Measurements from ENCODE around the gene TTLL11.
A peak's percentile ranks its signal among the peaks of the same experiment; 100 is the strongest.

Gene TTLL11

DNA sequence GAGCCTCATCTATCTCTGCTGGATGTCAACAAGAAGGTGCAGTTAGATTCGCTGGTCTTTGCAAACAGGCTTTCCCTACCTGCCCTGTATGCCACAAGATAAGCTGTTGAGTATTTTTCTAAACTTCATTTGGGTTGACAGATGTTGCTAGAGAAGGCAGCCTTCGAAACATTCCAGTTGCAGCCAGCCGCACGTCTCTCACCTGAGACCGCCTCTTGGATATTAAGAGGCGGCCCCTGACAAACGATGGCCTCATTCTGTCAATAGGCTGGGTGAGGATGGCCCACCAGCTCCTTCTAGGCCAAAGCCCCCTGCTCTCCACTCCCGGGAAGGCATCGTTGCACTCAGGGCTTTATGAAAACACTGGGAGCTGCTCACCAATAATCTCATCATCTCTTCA, 260.0 kb downstream of the TTLL11 start:
- no peak for DNase-seq (ENCODE audit: low spot score)

DNA sequence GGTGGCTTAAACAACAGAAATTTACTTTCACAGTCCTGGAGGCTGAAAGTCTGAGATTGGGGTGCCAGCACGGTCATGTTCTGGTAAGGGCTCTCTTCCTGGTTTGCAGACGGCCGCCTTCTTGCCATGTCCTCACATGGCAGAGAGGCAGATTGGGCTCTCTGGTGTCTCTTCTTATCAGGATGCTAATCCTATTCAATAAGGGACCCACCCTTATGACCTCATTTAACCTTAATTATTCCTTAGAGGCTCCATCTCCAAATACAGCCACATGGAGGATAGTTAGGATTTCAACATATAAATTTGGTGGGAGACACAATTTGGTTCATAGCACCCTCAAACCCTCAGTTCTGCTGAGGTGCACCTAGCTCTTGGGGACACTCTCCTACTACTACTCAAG, 261.2 kb downstream of the TTLL11 start:
- DNase-seq (ENCODE audit: low spot score) = no peak

DNA sequence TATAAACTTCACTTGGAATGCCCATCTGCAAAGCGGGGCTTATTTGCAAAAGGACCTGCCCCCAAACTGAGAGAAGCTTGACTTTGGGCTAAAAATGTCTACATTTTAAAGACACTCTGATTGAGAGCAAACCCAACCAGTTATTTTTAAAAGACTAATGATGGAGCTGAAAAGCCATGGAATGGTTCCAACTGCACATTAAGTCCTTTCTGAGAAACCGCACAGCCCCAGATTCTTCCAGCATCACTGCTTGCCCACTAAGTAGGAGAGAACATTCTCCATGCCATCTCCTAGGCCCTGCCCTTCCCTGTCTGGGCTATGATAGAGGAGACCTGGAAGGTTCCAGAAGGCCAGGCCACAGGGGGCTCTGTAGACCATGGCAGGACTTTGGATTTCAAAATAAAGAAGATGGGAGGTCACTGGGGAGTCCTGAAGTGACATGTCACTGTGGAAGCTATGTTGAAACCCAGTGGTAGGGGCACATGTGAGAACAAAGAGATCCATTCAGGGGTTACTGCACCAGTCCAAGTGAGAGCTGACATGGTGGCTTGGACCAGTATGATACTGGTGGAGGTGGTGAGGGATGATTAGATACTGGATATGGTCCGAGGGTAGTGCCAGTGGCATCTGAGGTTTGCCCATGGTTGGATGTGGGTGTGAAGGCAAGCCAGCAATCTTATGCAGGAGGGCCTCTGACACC, 262.5 kb downstream of the TTLL11 start:
- no peak for DNase-seq (ENCODE audit: low spot score)

DNA sequence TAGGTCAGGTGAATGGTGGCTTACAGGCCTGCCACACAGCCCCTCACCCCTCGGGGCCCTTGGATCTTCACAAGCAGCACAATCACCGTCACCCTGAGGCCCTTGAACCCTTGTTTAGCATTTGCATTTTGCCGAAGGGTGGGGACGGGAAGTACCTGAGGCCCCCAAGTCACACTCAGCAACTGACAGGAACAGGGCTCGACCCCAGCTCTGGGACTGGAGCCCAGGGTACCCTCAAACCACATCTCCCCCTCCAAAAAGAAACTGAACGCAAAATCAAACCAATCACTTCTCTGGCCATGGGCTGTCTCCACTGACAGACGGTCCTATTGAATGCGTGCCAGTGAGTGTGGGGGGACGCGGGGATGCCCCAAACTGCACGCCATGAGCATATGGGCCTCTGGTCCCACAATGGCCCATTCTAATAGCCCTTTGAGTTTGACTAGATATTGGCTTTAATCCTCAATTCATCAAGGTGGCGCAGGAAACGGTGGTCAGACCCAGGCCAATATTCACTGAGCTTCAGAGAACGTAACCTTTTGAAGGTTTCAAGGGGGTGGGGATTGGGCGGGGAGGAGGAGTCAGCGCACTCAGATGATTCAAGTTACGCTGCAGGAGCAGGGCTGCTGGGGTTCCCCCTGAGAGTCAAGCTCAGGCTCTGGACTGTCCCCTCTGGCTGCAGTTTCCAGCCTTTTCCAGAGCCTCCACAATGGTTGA, 265.7 kb downstream of the TTLL11 start:
- no peak for DNase-seq (ENCODE audit: low spot score)

DNA sequence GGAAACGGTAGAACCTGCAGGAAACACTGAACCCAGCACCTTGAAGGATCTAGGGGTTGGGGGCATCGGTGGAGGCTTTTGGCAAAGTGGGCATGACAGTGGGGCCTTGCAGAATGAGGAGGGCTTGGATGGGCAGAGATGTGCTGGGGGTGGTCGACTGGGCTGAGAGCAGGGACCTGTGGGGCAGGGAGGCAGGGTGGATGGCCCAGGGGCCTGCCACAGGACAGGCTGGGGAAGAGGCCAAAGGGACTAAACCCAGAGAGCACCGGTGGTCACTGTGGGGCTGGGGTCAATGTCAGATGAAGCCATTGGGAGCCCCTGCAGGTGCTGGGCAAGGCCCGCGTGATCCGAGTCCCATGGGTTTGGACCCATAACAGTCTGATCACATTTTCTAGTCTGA, 266.4 kb downstream of the TTLL11 start:
- DNase-seq (ENCODE audit: low spot score) = no peak

DNA sequence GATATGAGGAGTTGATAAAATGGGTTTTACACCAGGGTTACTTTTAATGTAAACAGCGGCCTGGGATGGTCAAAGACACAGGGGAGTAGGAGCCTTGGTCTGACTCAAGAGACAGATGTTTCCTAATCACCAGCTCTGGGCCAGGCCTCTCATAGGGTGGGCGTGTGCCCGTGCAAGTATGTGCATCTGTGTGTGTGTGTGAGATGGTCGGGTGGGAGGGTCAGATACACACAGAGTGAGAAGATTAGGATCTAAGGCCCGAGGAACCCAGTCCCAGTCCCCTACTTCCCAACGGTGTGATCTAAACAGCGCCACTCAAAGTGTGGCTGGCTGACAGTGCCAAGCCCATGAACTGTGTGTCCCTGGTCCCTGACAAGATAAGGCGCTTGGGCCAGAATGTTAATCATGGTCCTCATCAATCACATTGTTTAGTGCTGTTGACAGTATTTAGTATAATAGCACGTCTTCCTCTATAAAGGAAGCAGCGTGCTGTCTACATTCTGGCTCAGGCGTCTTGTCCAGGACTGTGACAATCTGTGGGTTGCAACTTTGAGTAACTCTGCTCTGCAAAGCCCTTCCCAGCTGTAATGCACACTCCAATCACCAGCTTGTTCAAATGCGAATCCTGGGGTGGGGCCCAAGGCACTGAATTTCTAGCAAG, 267.9 kb downstream of the TTLL11 start:
- DNase-seq (ENCODE audit: low spot score) = no peak

- no peak for DNase-seq (ENCODE audit: low spot score)
Observed at GRCh38 chr9:121824651-121825030, 268.5 kb downstream of the TTLL11 start.

DNA sequence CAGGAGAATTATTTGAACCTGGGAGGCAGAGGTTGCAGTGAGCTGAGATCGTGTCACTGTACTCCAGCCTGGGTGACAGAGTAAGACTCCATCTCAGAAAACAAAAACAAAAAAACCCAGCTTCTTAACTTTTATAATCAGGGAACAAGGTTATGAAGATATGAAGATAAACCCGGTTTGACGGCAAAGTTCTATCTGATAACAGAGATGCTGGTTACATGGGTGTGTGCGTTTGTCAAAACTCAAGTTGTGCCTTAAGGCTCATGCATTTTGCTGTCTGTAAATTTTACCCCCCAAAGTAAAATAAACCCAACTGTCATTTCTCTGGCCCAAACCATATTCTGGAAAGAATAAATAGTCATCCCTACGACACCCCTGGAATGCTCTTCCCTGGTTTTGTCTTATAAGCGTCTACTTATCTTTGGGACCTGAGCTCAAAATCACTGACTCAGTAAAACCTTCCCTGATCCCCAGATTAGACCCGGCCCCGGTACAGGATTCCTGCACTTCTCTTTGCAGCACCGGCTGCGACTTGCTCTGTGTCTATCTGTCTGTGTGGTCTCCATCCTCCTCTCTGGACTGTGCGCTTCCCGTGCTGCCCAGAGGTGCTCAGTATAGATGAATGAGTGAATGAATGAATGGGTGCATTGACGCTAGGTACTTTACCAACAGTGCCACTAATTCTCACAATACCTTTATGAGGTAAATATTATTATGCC, 269.5 kb downstream of the TTLL11 start:
- no peak for DNase-seq (ENCODE audit: low spot score)

DNA sequence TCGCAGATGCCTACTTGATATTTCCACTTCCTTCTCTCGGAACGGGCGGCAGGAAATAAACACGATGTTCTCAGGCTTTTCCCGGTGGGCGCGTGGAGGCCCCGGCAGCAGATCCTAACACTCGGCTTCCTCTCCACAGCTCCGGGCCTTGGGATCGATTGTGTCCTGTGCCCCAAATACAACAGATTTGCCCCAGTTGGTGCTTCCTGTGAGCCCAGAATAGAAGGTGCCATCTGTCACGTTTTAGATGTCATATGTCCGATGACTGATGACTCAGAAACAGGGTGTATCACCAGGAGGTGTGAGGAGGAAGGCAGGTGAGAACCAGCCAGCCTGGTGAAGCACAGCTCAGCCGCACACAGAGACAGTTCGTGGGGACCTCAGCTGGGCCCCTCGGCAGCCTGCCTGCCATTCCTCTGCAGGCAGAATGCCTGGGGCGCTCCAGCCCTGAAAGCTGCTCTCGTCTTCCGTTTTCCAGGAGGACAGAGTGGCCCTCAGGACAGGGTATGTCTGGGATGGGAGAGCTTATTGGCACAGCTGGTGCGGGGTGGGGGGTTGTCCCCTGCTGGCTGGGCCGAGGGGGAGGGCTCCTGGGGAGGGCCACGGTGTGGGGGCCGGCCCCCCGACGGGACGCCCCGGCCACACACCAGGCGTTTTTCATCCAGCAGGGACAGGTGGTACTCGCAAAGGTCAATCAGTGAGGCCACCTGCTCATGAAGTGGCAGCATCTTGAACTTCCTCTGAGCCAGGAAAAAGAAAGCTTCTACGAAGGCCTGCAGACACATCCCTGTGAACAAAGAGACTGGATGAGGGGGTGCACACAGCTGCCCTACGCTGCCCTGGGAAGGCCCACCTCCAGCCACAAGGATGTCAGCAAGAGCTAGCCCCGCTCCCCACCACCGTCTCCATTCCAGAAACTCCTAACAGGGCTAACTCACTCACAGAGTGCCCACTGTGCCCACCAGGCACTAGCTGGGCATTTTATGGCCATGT, 270.7 kb downstream of the TTLL11 start:
- DNase-seq (ENCODE audit: low spot score) = no peak

DNA sequence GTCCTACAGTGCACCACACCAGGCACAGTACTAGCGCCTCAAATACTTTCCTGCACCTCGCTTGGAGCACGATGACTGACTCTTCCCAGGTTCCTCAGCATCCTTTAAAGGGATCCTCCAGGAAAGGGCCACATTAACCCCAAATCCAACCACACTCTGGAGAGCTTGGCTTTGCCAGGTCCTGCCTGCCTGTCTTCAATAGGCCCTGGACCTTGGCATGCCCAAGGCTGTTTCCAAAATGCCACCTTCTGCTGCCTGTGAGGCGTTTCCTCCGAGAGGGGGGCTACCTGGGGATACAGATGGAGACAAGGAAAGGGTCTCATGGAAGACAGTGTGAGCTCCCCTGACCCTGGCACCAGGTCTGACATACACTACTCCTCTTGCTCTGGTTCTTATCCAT, 271.8 kb downstream of the TTLL11 start:
- no peak for DNase-seq (ENCODE audit: low spot score)

DNA sequence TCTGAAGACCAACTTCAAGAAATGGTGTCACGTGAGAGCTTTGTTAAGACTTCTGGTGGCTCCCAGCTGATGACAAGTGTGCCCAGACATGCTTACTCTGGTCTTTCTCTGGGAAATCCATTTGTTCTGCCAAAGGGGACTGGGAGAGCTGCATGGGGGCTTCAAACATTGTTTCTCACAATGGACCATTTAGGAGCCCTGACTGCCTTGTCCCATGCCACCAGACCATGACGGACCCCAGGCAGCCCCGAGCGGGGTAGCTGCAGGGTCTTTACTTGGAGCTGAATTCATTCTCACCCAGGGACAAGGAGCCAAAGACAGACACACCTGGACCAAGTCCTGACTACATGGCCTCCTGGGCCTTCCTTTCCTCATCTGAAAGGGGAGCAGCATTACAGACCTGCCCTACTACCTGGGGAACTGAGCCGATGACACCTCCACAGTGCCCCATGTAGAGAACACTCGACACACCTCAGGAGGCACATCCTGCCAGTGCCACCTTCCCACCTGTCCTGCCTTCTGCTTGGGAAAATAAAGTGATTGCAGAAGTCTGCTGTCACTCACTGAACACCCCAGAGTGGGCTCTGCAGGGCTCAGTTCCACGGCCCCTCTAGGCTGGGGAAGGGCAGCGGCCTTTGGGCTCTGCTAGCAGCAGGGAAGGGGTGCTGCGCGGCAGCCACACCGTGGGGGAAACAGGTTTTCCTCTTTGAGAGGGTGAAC, 272.7 kb downstream of the TTLL11 start:
- no peak for DNase-seq (ENCODE audit: low spot score)

DNA sequence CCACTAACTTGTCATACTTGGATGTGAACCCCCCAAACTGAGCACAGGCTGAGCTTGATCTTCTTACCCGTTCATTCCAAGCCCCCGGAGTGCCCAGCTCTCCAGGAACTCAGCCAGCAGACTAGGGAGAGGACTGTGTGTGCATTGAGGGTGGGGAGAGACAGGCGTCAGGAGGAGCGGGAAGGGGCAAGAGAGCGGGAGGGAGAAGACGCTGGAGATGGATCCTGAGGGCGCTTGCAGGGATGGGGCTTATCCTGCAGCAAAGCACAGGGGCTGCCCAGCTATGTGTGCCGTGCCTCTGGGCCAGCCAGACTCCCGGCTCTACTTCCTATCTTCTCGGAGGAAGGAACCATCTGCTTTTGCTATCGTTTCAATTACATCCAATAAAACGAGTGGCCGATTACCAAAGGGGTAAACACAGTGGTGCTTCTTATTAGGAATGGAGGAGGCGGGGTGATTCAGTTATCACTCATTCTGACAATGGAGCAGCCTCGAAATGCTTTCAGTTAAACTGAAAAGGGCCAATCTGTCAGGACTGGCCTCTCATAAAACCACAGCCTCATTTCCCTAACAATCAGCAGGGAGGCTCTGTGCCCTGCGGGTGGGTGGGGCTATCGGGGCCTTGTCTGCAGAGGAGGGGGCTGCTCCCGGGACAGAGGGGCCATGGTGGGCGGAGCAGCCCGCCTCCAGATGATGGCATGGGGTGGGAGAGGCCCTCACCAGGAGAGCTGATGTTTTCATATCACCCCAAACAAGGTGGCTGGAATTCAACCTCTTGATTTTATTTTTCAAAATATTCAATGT, 273.5 kb downstream of the TTLL11 start:
- peak; percentile 53 for DNase-seq (ENCODE audit: low spot score)

- no peak for DNase-seq (ENCODE audit: low spot score)
Observed at GRCh38 chr9:121818841-121819427, 274.2 kb downstream of the TTLL11 start.

DNA sequence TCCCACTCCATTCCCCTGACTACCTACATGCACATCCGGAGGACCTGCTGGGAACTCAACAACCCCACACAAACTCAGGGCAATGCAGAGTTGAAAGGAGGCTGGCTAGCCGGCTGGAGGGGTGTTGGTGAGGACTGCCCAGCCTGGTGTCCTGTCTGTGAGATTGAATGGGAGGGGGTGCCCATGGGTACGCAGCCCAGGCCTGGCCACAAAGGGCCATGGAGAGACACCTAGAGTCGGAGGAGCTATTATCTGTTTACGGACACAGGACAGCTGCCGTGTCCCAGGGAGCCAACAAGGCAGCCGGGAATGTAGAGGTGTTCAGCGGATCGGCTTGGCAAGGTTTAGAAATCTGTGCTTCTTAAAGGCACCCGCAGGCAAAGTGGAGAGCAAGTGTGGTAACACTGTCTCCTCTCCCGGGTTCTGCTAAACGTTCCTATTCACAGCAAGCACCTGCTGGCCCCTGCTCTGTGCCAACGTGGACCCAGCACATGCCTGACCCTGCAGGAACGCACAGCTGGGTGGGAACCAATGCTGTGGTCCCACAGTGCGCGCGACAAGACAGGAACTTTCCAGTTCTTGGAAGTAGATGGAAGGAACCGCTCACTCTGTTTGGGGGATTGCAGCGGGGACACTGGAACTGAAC, 275.0 kb downstream of the TTLL11 start:
- DNase-seq (ENCODE audit: low spot score) = no peak

GRCh38 chr9:121817476-121817875, 275.6 kb downstream of the TTLL11 start:
- no peak for DNase-seq (ENCODE audit: low spot score)

GRCh38 chr9:121816845-121817450, 276.2 kb downstream of the TTLL11 start:
- no peak for DNase-seq (ENCODE audit: low spot score)

DNA sequence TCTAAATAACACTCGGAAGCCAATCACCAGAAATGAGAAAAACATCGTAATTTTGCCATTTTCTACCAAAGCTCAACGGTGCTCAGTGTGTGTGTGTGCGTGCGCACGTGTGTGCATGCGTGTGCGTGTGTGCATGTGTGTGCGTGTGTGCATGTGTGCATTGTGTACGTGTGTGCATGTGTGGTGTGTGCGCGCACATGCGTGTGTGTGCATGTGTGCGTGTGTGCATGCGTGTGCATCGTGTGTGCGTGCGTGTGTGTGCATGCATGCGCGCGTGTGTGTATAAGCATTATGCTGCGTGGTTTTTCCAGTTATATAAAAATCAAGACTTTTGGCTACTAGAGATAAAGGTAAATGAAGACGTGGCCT, 276.7 kb downstream of the TTLL11 start:
- no peak for DNase-seq (ENCODE audit: low spot score)

Measured in AG08396 (cell line).